GM13977 (cell line): ENCODE data around the gene GAB1.

Experiments used
- DNase-seq: peaks from one replicate; pipeline ENCODE4 v3.0.0; 2012; ENCODE audit warnings: low spot score
- CTCF ChIP-seq: IDR thresholded peaks from 2 replicates; pipeline ENCODE4 v1.5.1; 2012; ENCODE audit warnings: mild to moderate bottlenecking, control low read depth; ENCODE audit not compliant: insufficient read depth; ENCODE audit errors: extremely low read depth, missing control alignments
- in situ Hi-C: fragments of 300-500 bp; cut with MboI; formaldehyde crosslinking; loops from one replicate; pipeline ENCODE4 v1.12.0; 2022; ENCODE audit warnings: low sequenced_read_pairs, low pct_unique_long_range_greater_than_20kb, mixed read lengths, inconsistent platforms; ENCODE audit not compliant: unreplicated experiment

The GAB1 gene

GRCh38 chr4:143488687-143489086 lies 152.0 kb downstream of the GAB1 start:
- no peak for DNase-seq
- in situ Hi-C loops: loop anchor here (25.0 kb wide), 1 partner anchor 276 kb away; no protein-coding TSS in a partner anchor

GRCh38 chr4:143489106-143489505 lies 152.4 kb downstream of the GAB1 start:
- DNase-seq: no peak
- no peak for TF ChIP-seq CTCF
- in situ Hi-C loops: loop anchor here (25.0 kb wide), 1 partner anchor 277 kb away; no protein-coding TSS in a partner anchor

More at GRCh38 chr4:143488687-143489086, 152.0 kb downstream of the GAB1 start:
- no peak for TF ChIP-seq CTCF

GRCh38 chr4:143498021-143498420 lies 161.3 kb downstream of the GAB1 start:
- in situ Hi-C loops: loop anchor here (25.0 kb wide), 1 partner anchor 286 kb away; no protein-coding TSS in a partner anchor
- TF ChIP-seq CTCF: no peak
- DNase-seq: no peak

GRCh38 chr4:143502231-143502630 lies 165.6 kb downstream of the GAB1 start:
- in situ Hi-C loops: no loop called here
- TF ChIP-seq CTCF: no peak
- no peak for DNase-seq

- DNase-seq: no peak
- no peak for TF ChIP-seq CTCF
- in situ Hi-C loops: no loop called here
Observed at GRCh38 chr4:143506031-143506430, 169.4 kb downstream of the GAB1 start.

GRCh38 chr4:143511906-143512305 lies 175.2 kb downstream of the GAB1 start:
- DNase-seq: no peak
- TF ChIP-seq CTCF: no peak
- in situ Hi-C loops: no loop called here

GRCh38 chr4:143512978-143513313 lies 176.3 kb downstream of the GAB1 start:
- DNase-seq: no peak
- in situ Hi-C loops: no loop called here
- TF ChIP-seq CTCF: no peak
